GM21576 (cell line): ENCODE data around the gene RSRC1.
"Not testable (repeated sequence)": the region's sequence is repeated elsewhere in the genome, so short reads cannot be mapped to it uniquely, and the experiment has no call there.

Experiments used
- ATAC-seq: cut with Tn5 transposase; IDR thresholded peaks from one replicate; pipeline ENCODE4 v1.9.1; 2021; ENCODE audit warnings: mild to moderate bottlenecking, moderate library complexity; ENCODE audit not compliant: unreplicated experiment

Gene RSRC1

GRCh38 chr3:158308236-158308928 is 198.5 kb downstream of the RSRC1 start:
- ATAC-seq, result no peak

- ATAC-seq, result no peak
These were observed 202.8 kb downstream of the RSRC1 start for GRCh38 chr3:158312560-158313141.

- peak; percentile 39 for ATAC-seq
These were observed 203.5 kb downstream of the RSRC1 start for GRCh38 chr3:158313338-158313927.

GRCh38 chr3:158314426-158315357 is 204.8 kb downstream of the RSRC1 start:
- peak; percentile 77 for ATAC-seq

- not testable (repeated sequence) for ATAC-seq
These were observed 220.0 kb downstream of the RSRC1 start for GRCh38 chr3:158329696-158330441.

- no peak for ATAC-seq
These were observed 221.0 kb downstream of the RSRC1 start for GRCh38 chr3:158330870-158331269.

- no peak for ATAC-seq
These were observed 223.8 kb downstream of the RSRC1 start for GRCh38 chr3:158333736-158334135.

- ATAC-seq, result no peak
These were observed 227.2 kb downstream of the RSRC1 start for GRCh38 chr3:158337110-158337509.

- ATAC-seq, result no peak
These were observed 229.7 kb downstream of the RSRC1 start for GRCh38 chr3:158339638-158340037.

GRCh38 chr3:158340951-158341350 is 231.1 kb downstream of the RSRC1 start:
- not testable (repeated sequence) for ATAC-seq

GRCh38 chr3:158347966-158348365 is 238.1 kb downstream of the RSRC1 start:
- ATAC-seq, result no peak

- ATAC-seq, result no peak
These were observed 241.1 kb downstream of the RSRC1 start for GRCh38 chr3:158350971-158351370.

- ATAC-seq, result peak; percentile 42
These were observed 242.7 kb downstream of the RSRC1 start for GRCh38 chr3:158352551-158352950.

GRCh38 chr3:158354713-158355112 is 244.8 kb downstream of the RSRC1 start:
- ATAC-seq, result no peak

- peak; percentile 96 for ATAC-seq
These were observed 246.0 kb downstream of the RSRC1 start for GRCh38 chr3:158355623-158356588.

- ATAC-seq, result no peak
These were observed 249.4 kb downstream of the RSRC1 start for GRCh38 chr3:158359339-158359738.

- ATAC-seq, result no peak
These were observed 251.0 kb downstream of the RSRC1 start for GRCh38 chr3:158360756-158361448.

GRCh38 chr3:158368271-158368670 is 258.4 kb downstream of the RSRC1 start:
- no peak for ATAC-seq

- ATAC-seq, result no peak
These were observed 259.4 kb downstream of the RSRC1 start for GRCh38 chr3:158369279-158369678.
